Middle frontal gyrus (tissue), 1 donor: ENCODE data around the gene MED12L.

ENCODE experiments used
- DNase-seq: peaks from one replicate; pipeline ENCODE4 v3.0.0-alpha.2; 2015; ENCODE audit warnings: low spot score; ENCODE audit errors: extremely low spot score

Gene MED12L

DNA sequence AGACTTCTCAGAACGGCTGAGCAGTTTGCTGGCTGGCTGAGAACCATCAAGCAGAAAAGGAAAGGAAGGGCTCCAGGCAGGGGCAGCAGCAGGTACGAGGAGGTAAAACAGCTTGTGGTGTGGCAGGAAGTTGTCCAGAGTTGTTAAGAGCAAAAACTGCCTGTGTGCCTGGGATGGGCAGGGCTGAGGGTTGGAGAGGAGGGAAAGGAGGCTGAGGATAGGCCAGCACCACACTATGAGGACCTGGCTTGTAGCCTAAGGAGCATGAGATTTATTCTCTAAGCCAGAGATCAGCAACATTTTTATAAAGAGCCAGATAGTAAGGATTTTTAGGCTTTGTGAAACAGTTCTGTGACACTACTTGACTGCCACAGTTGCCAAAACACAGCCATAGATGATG, 367.4 kb downstream of the MED12L start:
- no peak for DNase-seq

DNA sequence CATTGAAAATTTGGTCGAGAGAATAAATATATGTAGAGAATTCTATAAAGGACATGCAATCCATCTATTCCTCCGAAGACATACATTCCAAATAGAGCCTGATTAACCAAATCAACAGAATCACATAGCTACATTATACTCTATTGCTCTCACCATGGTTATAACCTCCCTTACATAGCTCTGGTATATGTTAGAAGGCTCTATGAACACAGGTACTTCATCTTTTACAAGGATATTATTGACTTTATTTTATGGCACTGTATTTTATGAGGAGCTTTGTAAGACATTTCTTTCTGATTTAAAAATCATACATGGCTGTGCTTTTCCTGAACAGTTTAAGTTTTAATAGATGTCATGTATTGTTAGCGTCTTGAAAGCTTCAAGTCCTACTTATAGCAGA, 370.6 kb downstream of the MED12L start:
- DNase-seq, result no peak

DNA sequence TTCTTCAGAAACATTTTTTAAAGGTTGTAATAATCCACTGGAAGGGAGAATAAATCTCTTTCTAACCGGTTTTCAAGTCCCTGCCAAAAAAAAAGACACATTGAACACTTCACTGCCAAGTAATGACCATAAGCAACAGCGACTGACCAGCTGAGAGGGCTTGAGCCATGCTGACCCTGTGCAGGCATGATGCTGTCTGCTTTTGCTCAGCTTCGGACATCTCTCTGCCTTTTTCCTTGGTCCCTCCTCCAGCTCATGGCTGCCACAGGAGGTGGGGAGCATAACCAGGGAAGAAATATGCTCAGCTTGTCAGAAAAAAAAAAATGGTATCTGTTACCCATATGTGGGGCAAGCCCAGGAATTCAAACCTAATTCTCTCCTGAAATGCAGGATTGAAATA, 373.9 kb downstream of the MED12L start:
- DNase-seq, result no peak

DNA sequence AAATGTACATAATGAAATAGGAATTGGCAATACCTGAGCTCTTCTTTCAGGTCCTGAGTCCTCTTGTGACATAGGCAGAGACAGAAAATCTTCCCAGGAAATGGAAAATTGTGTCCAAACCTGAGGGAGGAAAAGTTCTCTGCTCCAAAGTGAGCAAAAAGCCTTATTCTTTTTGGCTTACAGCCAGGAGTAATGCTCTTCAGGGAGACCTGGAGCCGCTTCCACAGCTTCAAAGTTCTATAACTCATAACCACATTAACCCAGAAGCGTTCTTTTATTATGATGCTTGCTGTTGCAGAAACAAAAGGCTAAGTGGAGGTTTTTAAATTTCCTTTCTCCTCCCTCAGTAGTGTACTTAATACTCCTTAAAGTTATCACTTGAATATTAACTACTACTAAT, 374.8 kb downstream of the MED12L start:
- DNase-seq, result no peak

DNA sequence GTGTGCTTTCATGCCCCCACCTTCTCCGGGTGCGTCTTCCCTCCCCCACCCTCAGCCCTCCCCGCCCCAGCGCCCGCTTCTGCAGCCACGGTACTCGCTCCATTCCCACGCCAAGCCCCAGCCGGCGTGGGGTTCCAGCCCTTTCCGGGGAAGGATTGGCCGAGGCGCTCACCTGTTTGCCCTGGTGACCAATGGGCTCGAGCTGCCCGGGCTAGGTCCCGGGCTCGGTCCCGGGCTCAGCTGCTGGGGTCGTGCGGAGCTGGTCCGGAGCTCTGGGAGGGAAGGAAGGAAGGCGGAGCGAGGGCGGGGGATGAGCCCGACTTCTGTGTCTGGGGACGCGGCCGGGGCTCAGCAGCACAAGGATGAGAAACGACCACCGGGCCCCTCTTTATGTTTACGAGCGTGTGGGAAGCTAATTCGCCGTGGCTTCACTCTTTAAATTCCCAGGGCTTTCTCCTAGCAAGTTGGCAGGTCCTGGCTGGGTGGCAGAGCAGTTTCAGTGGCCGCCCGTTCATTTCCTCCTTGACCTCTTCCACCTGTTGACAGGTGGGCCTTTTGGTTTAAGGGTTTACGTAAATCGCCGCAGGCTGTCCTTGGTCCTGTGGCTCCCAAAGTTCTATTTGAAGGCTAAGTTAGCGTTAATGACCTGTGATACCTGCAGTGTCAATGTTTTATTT, 375.4 kb downstream of the MED12L start, which contains the start of gene IGSF10:
TSS of gene IGSF10 (minus strand) at position 288 of the 677 bp plus-strand sequence. CDS start 2,352 bp downstream, outside the sequence.
- no peak for DNase-seq

DNA sequence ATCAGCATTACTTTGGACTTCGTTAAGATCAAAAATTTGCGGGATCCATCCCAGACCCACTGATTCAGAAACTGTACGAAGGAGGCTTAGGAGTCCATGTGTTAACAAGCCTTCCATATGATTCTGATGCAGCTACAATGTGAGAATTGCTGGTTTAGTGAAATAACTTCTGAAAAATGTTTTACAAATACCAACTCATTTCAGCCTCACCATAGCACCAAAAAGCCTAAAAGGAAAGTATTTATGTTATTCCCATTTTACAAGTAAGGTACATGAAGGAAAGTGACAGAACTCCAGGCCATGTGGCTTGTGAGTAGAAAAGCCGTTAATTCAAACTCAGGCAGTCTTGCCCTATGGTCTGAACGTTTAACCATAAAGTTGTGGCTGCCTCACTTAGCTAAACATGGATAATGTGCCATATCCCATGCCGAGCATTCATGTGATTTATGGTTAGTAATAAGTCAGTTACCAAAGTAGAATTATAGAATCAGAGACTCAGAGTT, 376.9 kb downstream of the MED12L start:
- no peak for DNase-seq

DNA sequence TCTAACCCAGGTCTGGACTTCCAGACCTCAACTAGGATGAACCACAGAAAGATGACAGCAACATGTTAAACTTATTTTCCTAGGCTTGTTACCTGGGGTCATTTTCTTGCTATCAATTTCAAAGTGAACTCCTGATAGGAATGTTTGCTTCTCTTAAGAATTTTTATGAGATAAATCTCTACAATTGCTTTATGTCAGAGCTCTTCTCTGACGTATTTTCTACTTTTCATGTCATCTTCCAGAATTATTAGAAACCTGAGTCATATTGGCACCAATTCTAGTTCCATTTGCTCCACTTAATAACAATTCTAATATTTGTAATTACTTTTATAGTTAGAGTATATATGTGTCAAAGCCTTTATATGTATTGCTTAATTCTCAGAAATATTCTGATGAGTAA, 377.5 kb downstream of the MED12L start:
- DNase-seq, result no peak

DNA sequence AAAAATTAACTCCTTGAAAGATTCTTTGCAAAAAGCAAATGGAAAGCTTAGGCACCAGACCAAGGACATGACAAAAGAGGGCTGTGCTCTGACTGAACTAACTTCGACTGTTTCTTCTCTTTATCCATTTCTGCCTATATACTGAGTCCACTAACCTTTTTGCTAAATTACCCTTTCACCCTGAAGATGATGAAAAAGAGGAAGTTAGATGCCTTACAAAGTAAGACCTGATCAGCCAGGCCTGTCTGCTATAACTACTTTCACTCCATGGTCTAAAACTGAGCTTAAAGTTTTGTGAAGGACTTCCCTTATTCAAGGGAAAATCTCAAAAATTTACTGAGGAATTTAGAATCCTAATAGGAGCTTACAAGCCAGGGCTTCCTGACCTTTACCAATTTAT, 381.6 kb downstream of the MED12L start:
- no peak for DNase-seq

DNA sequence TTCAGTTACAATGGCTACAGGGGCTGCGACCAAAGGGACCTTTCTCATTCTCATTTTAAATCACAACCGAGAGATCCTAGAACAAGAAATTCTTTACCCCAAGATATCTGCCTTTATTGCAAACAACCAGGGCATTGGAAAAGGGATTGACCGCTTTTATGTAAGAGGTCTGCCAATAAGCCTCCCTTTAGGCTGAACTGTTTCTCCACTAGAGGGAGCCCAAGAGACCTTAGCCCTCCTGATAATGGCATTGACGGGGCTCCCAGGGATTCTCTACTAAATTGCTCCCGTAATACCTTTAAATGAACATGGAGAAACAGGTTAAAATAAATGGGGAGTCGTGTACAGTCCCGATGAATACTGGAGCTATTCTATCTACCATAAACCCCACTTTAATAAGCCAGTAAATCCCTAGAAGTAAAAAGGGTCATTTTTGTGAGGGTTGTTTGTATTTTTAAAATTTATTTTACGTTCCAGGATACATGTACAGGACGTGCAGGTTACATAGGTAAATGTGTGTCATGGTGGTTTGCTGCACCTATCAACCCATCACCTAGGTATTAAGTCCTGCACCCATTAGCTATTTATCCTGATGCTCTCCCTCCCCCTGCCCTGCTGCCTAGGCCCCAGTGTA, 382.9 kb downstream of the MED12L start:
- DNase-seq, result no peak

DNA sequence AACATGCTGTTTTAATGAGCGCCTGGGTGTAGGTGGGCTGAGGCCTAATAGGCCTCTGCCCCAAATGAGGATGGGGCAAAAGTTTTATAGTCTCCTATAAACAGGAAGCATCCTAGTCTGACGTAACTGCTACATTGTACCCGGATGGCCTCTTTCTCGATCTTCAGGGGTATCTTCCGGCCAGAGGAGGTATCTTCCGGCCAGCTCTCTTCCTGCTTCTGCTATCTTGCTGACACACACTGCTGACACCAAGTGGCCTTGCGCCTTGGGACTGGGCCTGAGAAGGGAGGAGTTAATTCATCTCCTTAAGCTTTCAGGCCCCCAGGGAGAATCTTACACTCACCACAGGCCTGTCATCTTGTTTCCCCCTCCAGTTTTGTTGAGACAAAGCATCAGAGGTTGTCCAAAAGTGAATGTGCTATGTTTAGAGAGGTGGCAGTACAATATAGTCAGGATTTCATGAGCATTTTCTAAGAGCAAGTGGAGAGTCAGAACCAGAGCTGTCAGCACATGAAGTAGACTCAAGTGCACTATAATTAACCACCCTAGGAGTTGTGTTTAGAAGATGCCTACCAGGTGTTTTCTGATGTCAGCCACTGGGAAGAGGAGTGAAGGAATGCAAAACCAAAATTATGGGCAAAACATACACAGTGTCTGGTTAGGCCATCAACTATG, 391.0 kb downstream of the MED12L start:
- DNase-seq, result no peak

DNA sequence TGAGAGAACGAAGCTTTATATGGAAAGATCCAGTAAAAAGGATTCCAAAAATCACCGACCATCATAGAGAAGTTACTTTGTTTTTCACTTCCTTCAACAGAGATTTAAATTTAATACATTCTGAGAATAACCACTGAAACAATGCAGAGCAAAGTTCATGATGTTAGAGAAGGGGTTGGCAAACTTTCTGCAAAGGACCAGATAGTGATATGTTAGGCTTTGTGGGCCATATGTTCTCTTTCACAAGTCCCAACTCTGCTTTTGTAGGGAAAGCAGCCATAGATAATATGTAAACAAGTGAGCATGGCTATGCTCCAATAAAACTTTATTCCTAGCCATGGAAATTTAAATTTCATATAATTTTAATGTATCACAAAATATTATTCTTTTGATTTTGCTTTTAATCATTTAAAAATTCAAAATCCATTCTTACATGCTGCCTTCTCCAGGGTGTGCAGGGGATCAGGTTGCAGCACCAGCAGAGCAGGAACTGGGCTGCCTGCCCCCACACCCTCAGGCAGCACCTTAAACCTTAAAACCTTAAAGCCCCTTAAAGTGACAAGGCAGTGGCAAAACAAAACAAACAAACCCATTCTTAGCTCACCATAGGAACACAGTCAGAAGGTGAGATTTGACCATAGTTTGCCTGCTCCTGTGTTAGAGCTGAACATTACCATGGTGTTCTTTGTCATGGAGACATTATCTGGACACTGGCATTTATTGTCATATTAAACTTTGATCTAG, 392.3 kb downstream of the MED12L start:
- DNase-seq, result no peak

DNA sequence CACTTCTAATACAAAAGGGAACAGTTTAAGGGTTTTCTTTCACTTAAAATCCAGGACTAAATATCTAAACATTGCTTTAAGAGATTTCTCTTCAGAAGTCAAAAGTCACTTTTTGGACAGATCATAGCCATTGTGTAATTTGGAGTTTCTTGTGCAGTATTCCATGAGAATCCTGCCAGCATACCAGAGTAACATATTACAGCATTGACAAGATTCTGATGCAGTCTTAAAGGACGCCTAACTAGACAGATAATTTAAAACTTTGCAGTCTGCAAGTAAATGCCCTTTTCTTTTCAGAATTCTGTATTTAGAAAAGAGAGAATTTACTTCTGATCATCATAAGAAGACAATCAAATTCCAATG, 392.9 kb downstream of the MED12L start:
- DNase-seq, result no peak

DNA sequence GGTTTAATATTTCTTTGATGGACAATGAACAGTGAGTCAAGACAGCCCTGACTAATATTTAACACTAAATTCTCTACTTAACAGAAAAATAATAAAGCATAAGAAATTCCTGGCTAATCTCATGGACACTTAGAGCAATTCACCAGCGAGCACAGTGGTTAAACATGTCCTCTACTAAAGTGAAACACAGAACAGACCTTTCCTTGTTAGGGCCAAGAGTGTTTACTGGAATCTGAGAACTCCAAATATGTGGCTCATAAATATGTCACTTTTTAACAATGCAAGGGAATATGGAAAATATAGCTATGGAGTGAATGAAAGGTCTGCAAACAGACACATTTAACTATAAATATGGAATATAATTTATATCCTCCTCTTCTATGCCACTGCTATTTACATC, 394.0 kb downstream of the MED12L start:
- DNase-seq, result no peak

DNA sequence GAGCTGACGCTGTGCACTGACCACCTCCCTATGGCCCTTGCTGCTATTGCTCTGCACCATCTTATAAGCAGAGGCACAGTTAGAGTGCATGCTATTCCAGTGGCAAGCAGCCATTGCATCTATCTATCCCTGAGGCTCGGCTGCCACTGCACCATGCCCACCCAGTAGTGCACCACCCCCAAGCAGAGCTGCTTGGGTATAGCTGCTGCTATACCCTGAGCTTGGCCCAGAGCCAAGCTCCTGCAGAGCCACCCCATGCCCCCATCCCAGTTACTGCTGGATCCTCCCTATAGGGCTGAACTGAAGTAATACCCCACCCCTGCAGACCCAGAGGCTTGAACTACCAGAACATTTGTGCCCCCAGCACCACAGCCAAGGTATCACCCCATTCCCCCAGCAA, 395.0 kb downstream of the MED12L start:
- DNase-seq, result no peak

DNA sequence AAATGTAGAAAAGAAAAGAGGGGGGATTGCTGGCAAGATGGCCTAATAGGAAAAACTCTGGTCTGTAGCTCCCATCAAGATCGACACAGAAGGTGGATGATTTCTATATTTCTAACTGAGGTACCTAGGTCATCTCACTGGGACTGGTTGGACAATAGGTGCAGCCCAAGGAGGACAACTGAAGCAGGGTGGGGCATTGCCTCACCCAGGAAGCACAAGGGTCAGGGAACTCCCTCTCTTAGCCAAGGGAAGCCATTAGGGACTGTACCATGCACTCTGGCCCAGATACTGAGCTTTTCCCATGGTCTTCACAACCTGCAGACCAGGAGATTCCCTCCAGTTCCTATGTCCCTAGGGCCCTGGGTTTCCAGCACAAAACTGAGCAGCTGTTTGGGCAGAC, 398.0 kb downstream of the MED12L start:
- DNase-seq, result no peak

DNA sequence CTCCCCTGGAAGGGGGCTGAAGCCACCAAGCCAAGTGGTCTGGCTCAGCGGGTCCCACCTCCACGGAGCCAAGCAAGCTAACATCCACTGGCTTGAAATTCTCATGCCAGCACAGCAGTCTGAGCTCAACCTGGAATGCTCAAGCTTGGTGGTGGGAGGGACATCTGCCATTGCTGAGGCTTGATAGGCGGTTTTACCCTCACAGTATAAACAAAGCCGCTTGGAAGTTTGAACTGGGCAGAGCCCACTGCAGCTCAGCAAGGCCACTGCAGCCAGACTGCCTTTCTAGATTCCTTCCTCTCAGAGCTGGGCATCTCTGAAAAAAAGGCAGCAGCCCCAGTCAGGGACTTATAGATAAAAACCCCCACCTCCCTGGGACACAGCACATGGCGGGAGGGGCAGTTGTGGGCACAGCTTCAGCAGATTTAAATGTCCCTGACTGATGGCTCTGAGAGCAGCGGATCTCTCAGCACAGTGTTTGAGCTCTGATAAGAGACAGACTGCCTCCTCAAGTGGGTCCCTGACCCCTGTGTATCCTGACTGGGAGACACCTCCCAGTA, 398.6 kb downstream of the MED12L start:
- DNase-seq, result no peak
